Measurements from ENCODE around the gene PYGB. TPM values are rescaled to one million over a fixed set of nuclear protein-coding genes. Genes with fewer than 3 reads are reported as not detected.

Gene PYGB
- total RNA-seq, 1 experiment from 2014 or later = 220 TPM

GRCh38 chr20:25219365-25219764, 28.5 kb upstream of the PYGB start:
- TF ChIP-seq TCF7L2 (IDR thresholded peaks at IDR 0.05; ENCODE audit: low read depth, low read length) (no peak), SIN3A (IDR thresholded peaks at IDR 0.05; ENCODE audit: borderline replicate concordance, insufficient read depth, low read depth, low read length) (no peak), REST (IDR thresholded peaks at IDR 0.05; ENCODE audit: insufficient read depth in 1 of 2, low read depth in 2 of 2, low read length in 1 of 2) (no peak), CTCF (IDR thresholded peaks at IDR 0.05) (no peak), POLR2AphosphoS5 (IDR thresholded peaks at IDR 0.05; ENCODE audit: low read depth, low read length) (no peak)

GRCh38 chr20:25220021-25220730, 27.7 kb upstream of the PYGB start:
- ATAC-seq (no peak), DNase-seq (ENCODE audit: low read depth, low spot score) (no peak)
- ChIA-PET CTCF (no interaction called here), POLR2A (no interaction called here)
- H3K27ac ChIP-seq (ENCODE audit: low read length) = no peak overlapping the region
- H3K36me3 ChIP-seq (ENCODE audit: control insufficient read depth, insufficient read depth, low read length) = peaks cover 4% of the 10 kb centered on the region; the same call in 1 of the 2 replicates
- BruUV-seq (replicated peaks) = no TSS peak
- H3K4me1 ChIP-seq (ENCODE audit: control insufficient read depth, insufficient read depth, low read length) = peaks cover 33% of the 10 kb centered on the region
- in situ Hi-C loops (cut with HindIII; ENCODE audit: low pct_unique_long_range_greater_than_20kb, low sequenced_read_pairs) = no loop called here
- no peaks in the 10 kb centered on the region for H3K9me3 ChIP-seq (ENCODE audit: control insufficient read depth, insufficient read depth, low read depth, low read length)
- no peaks in the 10 kb centered on the region for H3K27me3 ChIP-seq (ENCODE audit: control insufficient read depth, insufficient read depth, low read length)
- TF ChIP-seq SIN3A (IDR thresholded peaks at IDR 0.05; ENCODE audit: borderline replicate concordance, insufficient read depth, low read depth, low read length) = no peak
- no peak for TF ChIP-seq CTCF (IDR thresholded peaks at IDR 0.05)
- no peak for TF ChIP-seq REST (IDR thresholded peaks at IDR 0.05; ENCODE audit: insufficient read depth in 1 of 2, low read depth in 2 of 2, low read length in 1 of 2)
- no peak for TF ChIP-seq TCF7L2 (IDR thresholded peaks at IDR 0.05; ENCODE audit: low read depth, low read length)
- TF ChIP-seq POLR2AphosphoS5 (IDR thresholded peaks at IDR 0.05; ENCODE audit: low read depth, low read length) = no peak
- intact Hi-C loops (cut with micrococcal nuclease; ENCODE audit: unreplicated experiment) = no loop called here
- no peak overlapping the region for H3K4me3 ChIP-seq (ENCODE audit: low read depth in 2 of 2, low read length in 2 of 2)

More at GRCh38 chr20:25219365-25219764, 28.5 kb upstream of the PYGB start:
- ChIA-PET POLR2A (interaction anchor here (1.0 kb wide), 1 partner anchor 32 kb away, joined by 3 read pairs; no protein-coding TSS in a partner anchor), CTCF (no interaction called here)
- no peaks in the 10 kb centered on the region for H3K9me3 ChIP-seq (ENCODE audit: control insufficient read depth, insufficient read depth, low read depth, low read length)
- BruUV-seq (replicated peaks) = no TSS peak
- H3K27ac ChIP-seq (ENCODE audit: low read length) = no peak overlapping the region
- no peak overlapping the region for H3K4me3 ChIP-seq (ENCODE audit: low read depth in 2 of 2, low read length in 2 of 2)
- ATAC-seq (no peak), DNase-seq (ENCODE audit: low read depth, low spot score) (no peak)
- in situ Hi-C loops (cut with HindIII; ENCODE audit: low pct_unique_long_range_greater_than_20kb, low sequenced_read_pairs) = no loop called here
- intact Hi-C loops (cut with micrococcal nuclease; ENCODE audit: unreplicated experiment) = no loop called here
- no peaks in the 10 kb centered on the region for H3K27me3 ChIP-seq (ENCODE audit: control insufficient read depth, insufficient read depth, low read length)
- H3K36me3 ChIP-seq (ENCODE audit: control insufficient read depth, insufficient read depth, low read length) = peaks cover 6% of the 10 kb centered on the region; the same call in 1 of the 2 replicates
- peaks cover 26% of the 10 kb centered on the region for H3K4me1 ChIP-seq (ENCODE audit: control insufficient read depth, insufficient read depth, low read length)

All from Panc1 (cell line).